ENCODE measurements around the gene GMIP. TPM values are rescaled to one million over a fixed set of nuclear protein-coding genes. Genes with fewer than 3 reads are reported as not detected.

GMIP gene
- total RNA-seq, 1 donor from 2014 or later = 12.0 TPM

DNA sequence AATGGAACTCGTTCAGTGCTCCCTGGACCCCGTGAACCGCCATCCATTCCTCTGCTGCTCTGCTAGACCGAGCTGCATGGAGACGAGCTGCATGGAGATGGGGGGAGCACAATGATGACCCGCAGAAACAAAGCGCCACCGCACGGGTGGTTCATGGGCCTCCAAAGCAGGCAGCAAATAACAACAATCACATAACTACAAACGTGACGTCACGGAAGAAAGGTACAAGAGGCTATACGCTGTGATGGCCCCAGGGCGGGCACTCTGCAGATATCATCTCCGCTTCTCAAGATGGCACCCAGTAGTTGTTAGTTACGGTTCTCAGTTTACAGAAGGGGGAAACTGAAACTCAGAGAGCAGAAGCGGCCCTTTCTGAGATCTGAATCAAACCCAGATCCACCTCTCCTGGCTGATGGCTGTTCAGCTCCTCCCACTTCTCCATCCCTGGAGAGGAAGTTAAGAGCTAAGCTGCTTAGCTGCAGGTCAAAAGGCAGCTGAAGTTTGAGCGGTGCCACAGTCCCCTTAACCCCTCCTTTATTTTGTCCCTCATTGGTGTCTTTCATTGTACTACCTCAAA is 18.3 kb upstream of the GMIP start:
- no peak for DNase-seq (ENCODE audit: extremely low spot score, unreplicated experiment)
- H3K4me1 Mint-ChIP-seq (ENCODE audit: unreplicated experiment) = peaks cover 20% of the 10 kb centered on the region
- H3K4me3 Mint-ChIP-seq (ENCODE audit: unreplicated experiment) = peak overlapping the region; percentile 83
- TF ChIP-seq, protein P1, sequence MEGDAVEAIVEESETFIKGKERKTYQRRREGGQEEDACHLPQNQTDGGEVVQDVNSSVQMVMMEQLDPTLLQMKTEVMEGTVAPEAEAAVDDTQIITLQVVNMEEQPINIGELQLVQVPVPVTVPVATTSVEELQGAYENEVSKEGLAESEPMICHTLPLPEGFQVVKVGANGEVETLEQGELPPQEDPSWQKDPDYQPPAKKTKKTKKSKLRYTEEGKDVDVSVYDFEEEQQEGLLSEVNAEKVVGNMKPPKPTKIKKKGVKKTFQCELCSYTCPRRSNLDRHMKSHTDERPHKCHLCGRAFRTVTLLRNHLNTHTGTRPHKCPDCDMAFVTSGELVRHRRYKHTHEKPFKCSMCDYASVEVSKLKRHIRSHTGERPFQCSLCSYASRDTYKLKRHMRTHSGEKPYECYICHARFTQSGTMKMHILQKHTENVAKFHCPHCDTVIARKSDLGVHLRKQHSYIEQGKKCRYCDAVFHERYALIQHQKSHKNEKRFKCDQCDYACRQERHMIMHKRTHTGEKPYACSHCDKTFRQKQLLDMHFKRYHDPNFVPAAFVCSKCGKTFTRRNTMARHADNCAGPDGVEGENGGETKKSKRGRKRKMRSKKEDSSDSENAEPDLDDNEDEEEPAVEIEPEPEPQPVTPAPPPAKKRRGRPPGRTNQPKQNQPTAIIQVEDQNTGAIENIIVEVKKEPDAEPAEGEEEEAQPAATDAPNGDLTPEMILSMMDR (IDR thresholded peaks at IDR 0.05) = no peak
- peaks cover 13% of the 10 kb centered on the region for H3K36me3 Mint-ChIP-seq (ENCODE audit: unreplicated experiment)
- H3K27me3 Mint-ChIP-seq (ENCODE audit: unreplicated experiment) = no peaks in the 10 kb centered on the region
- no peak overlapping the region for H3K27ac Mint-ChIP-seq (ENCODE audit: unreplicated experiment)
- no peaks in the 10 kb centered on the region for H3K9me3 Mint-ChIP-seq (ENCODE audit: unreplicated experiment)

DNA sequence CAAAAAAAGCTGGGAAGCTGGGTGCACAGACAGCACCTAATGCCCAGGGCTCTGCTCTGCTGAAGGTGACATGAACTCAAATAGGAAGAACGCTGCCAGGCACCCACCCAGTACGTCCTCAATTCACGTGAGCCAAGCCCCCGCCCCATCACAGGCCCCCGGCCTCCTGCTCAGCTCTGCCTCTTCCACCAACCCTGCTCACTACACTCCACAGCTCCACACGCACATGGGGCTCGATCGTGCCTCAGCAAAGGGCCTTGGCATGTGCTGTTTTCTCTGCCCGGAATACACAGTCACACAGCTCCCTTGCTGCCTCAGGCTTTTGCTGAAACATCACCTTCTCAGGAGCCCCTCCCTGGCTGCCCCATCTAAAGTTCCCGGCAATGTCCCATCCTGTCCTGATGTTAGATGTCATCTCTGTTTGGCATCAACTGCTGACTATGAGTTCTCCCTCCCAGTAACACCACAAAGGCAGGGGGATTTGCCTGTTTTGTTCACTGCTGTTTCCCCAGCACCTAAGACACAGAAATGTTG is 17.8 kb upstream of the GMIP start:
- DNase-seq (ENCODE audit: extremely low spot score, unreplicated experiment) = no peak
- H3K36me3 Mint-ChIP-seq (ENCODE audit: unreplicated experiment) = peaks cover 15% of the 10 kb centered on the region
- H3K9me3 Mint-ChIP-seq (ENCODE audit: unreplicated experiment) = no peaks in the 10 kb centered on the region
- H3K27ac Mint-ChIP-seq (ENCODE audit: unreplicated experiment) = no peak overlapping the region
- TF ChIP-seq, protein P1 (IDR thresholded peaks at IDR 0.05) = no peak
- no peaks in the 10 kb centered on the region for H3K27me3 Mint-ChIP-seq (ENCODE audit: unreplicated experiment)
- peak overlapping the region; percentile 83 for H3K4me3 Mint-ChIP-seq (ENCODE audit: unreplicated experiment)
- H3K4me1 Mint-ChIP-seq (ENCODE audit: unreplicated experiment) = peaks cover 20% of the 10 kb centered on the region

DNA sequence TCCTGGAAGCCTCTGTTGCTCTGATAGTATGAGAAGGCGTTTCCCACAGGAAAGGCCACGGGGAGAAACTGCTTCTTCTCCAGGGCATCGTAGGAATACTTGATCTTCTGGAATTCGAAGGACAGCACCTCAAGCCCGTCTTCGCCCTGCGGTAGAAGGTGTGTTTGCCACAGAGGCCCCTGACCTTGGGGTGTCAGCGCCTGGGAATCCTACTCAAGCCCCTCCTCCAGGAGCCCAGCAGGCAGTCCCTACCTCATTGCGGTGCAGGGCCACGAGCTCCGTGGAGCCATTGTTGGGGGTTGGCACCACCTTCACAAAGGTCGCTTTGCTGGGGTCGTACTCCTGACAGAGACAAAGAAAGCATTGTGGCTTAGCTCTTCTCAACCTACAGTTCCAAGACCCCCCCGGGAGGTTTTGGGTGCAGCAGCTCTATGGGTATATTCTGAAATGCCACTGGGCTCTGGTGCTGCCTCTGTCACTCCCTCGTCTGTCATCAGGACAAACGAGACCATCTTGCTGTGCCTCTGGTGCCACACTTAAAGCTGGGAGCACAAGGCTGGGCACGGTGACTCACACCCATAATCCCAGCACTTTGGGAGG is 16.3 kb upstream of the GMIP start:
- TF ChIP-seq, protein P1 (IDR thresholded peaks at IDR 0.05) = no peak

GRCh38 chr19:19657397-19657783 is 13.9 kb upstream of the GMIP start:
- Mint-ChIP-seq H3K27me3 (ENCODE audit: unreplicated experiment) (no peaks in the 10 kb centered on the region), H3K27ac (ENCODE audit: unreplicated experiment) (no peak overlapping the region), H3K36me3 (ENCODE audit: unreplicated experiment) (peaks cover 35% of the 10 kb centered on the region), H3K4me3 (ENCODE audit: unreplicated experiment) (no peak overlapping the region), H3K4me1 (ENCODE audit: unreplicated experiment) (peaks cover 15% of the 10 kb centered on the region), H3K9me3 (ENCODE audit: unreplicated experiment) (no peaks in the 10 kb centered on the region)
- TF ChIP-seq, protein P1 (IDR thresholded peaks at IDR 0.05) = no peak
- no peak for DNase-seq (ENCODE audit: extremely low spot score, unreplicated experiment)

More for the DNA sequence above, 16.3 kb upstream of the GMIP start:
- H3K36me3 Mint-ChIP-seq (ENCODE audit: unreplicated experiment) = peaks cover 20% of the 10 kb centered on the region
- no peak for DNase-seq (ENCODE audit: extremely low spot score, unreplicated experiment)
- peaks cover 20% of the 10 kb centered on the region for H3K4me1 Mint-ChIP-seq (ENCODE audit: unreplicated experiment)
- H3K4me3 Mint-ChIP-seq (ENCODE audit: unreplicated experiment) = no peak overlapping the region
- H3K9me3 Mint-ChIP-seq (ENCODE audit: unreplicated experiment) = no peaks in the 10 kb centered on the region
- no peak overlapping the region for H3K27ac Mint-ChIP-seq (ENCODE audit: unreplicated experiment)
- no peaks in the 10 kb centered on the region for H3K27me3 Mint-ChIP-seq (ENCODE audit: unreplicated experiment)

Measured in osteocyte (in vitro differentiated cells).